Measurements from ENCODE around the gene ATF6.
A peak's percentile ranks its signal among the peaks of the same experiment; 100 is the strongest.

The ATF6 gene

GRCh38 chr1:162007466-162007865, 241.3 kb downstream of the ATF6 start:
- H3K27ac ChIP-seq = no peak overlapping the region
- TF ChIP-seq ZFX (IDR thresholded peaks at IDR 0.05) = no peak
- TF ChIP-seq, protein P1, sequence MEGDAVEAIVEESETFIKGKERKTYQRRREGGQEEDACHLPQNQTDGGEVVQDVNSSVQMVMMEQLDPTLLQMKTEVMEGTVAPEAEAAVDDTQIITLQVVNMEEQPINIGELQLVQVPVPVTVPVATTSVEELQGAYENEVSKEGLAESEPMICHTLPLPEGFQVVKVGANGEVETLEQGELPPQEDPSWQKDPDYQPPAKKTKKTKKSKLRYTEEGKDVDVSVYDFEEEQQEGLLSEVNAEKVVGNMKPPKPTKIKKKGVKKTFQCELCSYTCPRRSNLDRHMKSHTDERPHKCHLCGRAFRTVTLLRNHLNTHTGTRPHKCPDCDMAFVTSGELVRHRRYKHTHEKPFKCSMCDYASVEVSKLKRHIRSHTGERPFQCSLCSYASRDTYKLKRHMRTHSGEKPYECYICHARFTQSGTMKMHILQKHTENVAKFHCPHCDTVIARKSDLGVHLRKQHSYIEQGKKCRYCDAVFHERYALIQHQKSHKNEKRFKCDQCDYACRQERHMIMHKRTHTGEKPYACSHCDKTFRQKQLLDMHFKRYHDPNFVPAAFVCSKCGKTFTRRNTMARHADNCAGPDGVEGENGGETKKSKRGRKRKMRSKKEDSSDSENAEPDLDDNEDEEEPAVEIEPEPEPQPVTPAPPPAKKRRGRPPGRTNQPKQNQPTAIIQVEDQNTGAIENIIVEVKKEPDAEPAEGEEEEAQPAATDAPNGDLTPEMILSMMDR (conservative IDR thresholded peaks at IDR 0.05) = no peak

- TF ChIP-seq ZFX (IDR thresholded peaks at IDR 0.05) = no peak
- TF ChIP-seq, protein P1 (conservative IDR thresholded peaks at IDR 0.05) = no peak
Observed at GRCh38 chr1:162008799-162009198, 242.7 kb downstream of the ATF6 start.

GRCh38 chr1:162009501-162010174, 243.5 kb downstream of the ATF6 start:
- H3K27ac ChIP-seq = no peak overlapping the region; the same call in 1 of the 2 replicates
- TF ChIP-seq, protein P1 (conservative IDR thresholded peaks at IDR 0.05) = no peak
- TF ChIP-seq ZFX (IDR thresholded peaks at IDR 0.05) = no peak

More at GRCh38 chr1:162008799-162009198, 242.7 kb downstream of the ATF6 start:
- no peak overlapping the region for H3K27ac ChIP-seq

- H3K27ac ChIP-seq = peak overlapping the region; percentile 4; the same call in 1 of the 2 replicates
- TF ChIP-seq, protein P1 (conservative IDR thresholded peaks at IDR 0.05) = no peak
- no peak for TF ChIP-seq ZFX (IDR thresholded peaks at IDR 0.05)
Observed at GRCh38 chr1:162010175-162010506, 244.0 kb downstream of the ATF6 start.

DNA sequence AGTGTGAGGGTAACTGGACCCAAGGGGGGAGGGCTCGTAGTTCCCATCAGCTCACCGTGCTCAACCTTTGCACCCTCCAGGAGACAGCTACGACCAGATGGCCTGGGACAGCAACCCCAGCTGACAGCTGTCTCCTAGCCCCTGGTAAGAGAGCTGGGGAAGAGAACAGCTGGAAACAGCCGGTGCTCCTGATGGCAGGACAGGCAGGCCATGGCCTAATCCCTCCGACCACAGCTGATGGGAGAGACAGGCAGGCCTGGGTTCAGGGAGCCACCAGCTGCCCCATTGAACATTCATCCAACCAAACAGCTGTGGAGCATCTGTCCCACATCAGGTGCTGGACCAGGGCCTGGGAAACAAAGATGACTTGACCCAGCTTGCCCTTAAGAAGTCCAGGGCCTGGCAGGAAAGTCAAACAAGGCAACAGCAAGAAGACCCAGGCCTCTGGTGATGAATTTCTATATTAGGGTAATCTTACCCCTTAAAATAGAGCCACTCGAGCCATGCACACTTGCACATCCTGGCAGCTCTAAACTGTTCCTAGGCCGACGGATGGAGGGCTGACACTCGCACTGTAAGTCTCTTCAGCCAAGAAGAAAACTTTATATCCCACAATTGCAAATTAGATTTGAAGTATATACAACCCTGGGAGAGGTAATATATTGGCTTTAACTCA, 245.4 kb downstream of the ATF6 start:
- no peak overlapping the region for H3K27ac ChIP-seq
- no peak for TF ChIP-seq ZFX (IDR thresholded peaks at IDR 0.05)
- TF ChIP-seq, protein P1 (conservative IDR thresholded peaks at IDR 0.05) = no peak

GRCh38 chr1:162013289-162013688, 247.2 kb downstream of the ATF6 start:
- no peak for TF ChIP-seq ZFX (IDR thresholded peaks at IDR 0.05)
- TF ChIP-seq, protein P1 (conservative IDR thresholded peaks at IDR 0.05) = no peak
- no peak overlapping the region for H3K27ac ChIP-seq

All from C4-2B (cell line).